WTC11 (cell line): Measurements from ENCODE around the gene PHYHIPL. TPM values are rescaled to one million over a fixed set of nuclear protein-coding genes. Genes with fewer than 3 reads are reported as not detected.

ENCODE experiments used
- ATAC-seq: fragments of 200-7000 bp; cut with Tn5 transposase; 2 replicates; pipeline ENCODE4 v1.10.0; 2021; ENCODE audit warnings: mild to moderate bottlenecking, moderate library complexity
- CTCF ChIA-PET: fragments of 300-600 bp; sonication (Branson Sonifier 250); formaldehyde crosslinking; loops from one replicate; lab custom pipeline; 2021; ENCODE audit warnings: antibody characterized with exemption; lab: Charles Lee
- POLR2A ChIA-PET: fragments of 350-600 bp; sonication (Branson Sonifier 250); formaldehyde crosslinking; loops from one replicate; lab custom pipeline; 2021; ENCODE audit warnings: antibody characterized with exemption; lab: Charles Lee
- DNase-seq: peaks from one replicate; pipeline ENCODE4 v3.0.0; 2021; ENCODE audit warnings: low spot score
- H3K27ac Mint-ChIP-seq: 2 replicates; pipeline ENCODE4 v1.8.0; 2021; ENCODE audit warnings: mixed read lengths
- H3K27me3 Mint-ChIP-seq: 2 replicates; pipeline ENCODE4 v1.8.0; 2021; ENCODE audit warnings: low read depth, mild to moderate bottlenecking, moderate library complexity, mixed read lengths
- H3K36me3 Mint-ChIP-seq: 2 replicates; pipeline ENCODE4 v1.8.0; 2021; ENCODE audit warnings: mixed read lengths
- H3K4me1 Mint-ChIP-seq: 2 replicates; pipeline ENCODE4 v1.8.0; 2022; ENCODE audit warnings: mixed read lengths
- H3K4me3 Mint-ChIP-seq: 2 replicates; pipeline ENCODE4 v1.8.0; 2021; ENCODE audit warnings: mild to moderate bottlenecking, moderate library complexity, mixed read lengths
- H3K9me3 Mint-ChIP-seq: 2 replicates; pipeline ENCODE4 v1.8.0; 2021; ENCODE audit warnings: mixed read lengths
- ATF1 ChIP-seq: sonication (generic); formaldehyde crosslinking; IDR thresholded peaks from 2 replicates; pipeline ENCODE4 v1.8.1; 2023; ENCODE audit warnings: mild to moderate bottlenecking, moderate library complexity, missing genetic modification reagents
- CBFB ChIP-seq: sonication (generic); formaldehyde crosslinking; IDR thresholded peaks from 2 replicates; pipeline ENCODE4 v1.8.1; 2022; ENCODE audit warnings: mild to moderate bottlenecking, low read depth, missing genetic modification reagents
- CTCF ChIP-seq: fragments of 200-600 bp; IDR thresholded peaks from 2 replicates; pipeline ENCODE4 v1.8.0; 2022; ENCODE audit warnings: antibody characterized with exemption
- ELF4 ChIP-seq: sonication (generic); formaldehyde crosslinking; IDR thresholded peaks from 2 replicates; pipeline ENCODE4 v1.8.1; 2022; ENCODE audit warnings: low read depth, mild to moderate bottlenecking, moderate library complexity, missing genetic modification reagents
- FOXJ3 ChIP-seq: sonication (generic); formaldehyde crosslinking; IDR thresholded peaks from 2 replicates; pipeline ENCODE4 v1.9.0; 2021; ENCODE audit warnings: missing genetic modification reagents, mild to moderate bottlenecking, borderline replicate concordance
- GRHL2 ChIP-seq: fragments of 250-450 bp; sonication (Bioruptor Pico); IDR thresholded peaks from 2 replicates; pipeline ENCODE4 v1.8.0; 2022; ENCODE audit warnings: mild to moderate bottlenecking, moderate library complexity; ENCODE audit not compliant: insufficient replicate concordance, severe bottlenecking
- KAT7 ChIP-seq: sonication (generic); formaldehyde crosslinking; IDR thresholded peaks from 2 replicates; pipeline ENCODE4 v1.8.1; 2023; ENCODE audit warnings: missing genetic modification reagents, mild to moderate bottlenecking, borderline replicate concordance
- MXD4 ChIP-seq: fragments of 250-450 bp; sonication (Bioruptor Pico); IDR thresholded peaks from 2 replicates; pipeline ENCODE4 v1.8.0; 2021; ENCODE audit warnings: mild to moderate bottlenecking, moderate library complexity, borderline replicate concordance
- NR1H2 ChIP-seq: sonication (generic); formaldehyde crosslinking; IDR thresholded peaks from 2 replicates; pipeline ENCODE4 v1.9.0; 2021; ENCODE audit warnings: mild to moderate bottlenecking, moderate library complexity, missing genetic modification reagents
- NR3C1 ChIP-seq: sonication (generic); formaldehyde crosslinking; conservative IDR thresholded peaks from 2 replicates; pipeline ENCODE4 v1.8.1; 2023; ENCODE audit warnings: low read depth, mild to moderate bottlenecking, missing genetic modification reagents
- OVOL2 ChIP-seq: fragments of 250-450 bp; sonication (Bioruptor Pico); IDR thresholded peaks from 2 replicates; pipeline ENCODE4 v1.9.0; 2021; ENCODE audit warnings: mild to moderate bottlenecking, borderline replicate concordance
- RELA ChIP-seq: sonication (generic); formaldehyde crosslinking; IDR thresholded peaks from 2 replicates; pipeline ENCODE4 v1.8.1; 2022; ENCODE audit warnings: missing genetic modification reagents, mild to moderate bottlenecking, borderline replicate concordance
- RORB ChIP-seq: fragments of 250-450 bp; sonication (Bioruptor Pico); IDR thresholded peaks from 2 replicates; pipeline ENCODE4 v1.9.0; 2021; ENCODE audit warnings: mild to moderate bottlenecking
- SMAD3 ChIP-seq: sonication (generic); formaldehyde crosslinking; IDR thresholded peaks from 2 replicates; pipeline ENCODE4 v1.8.0; 2022; ENCODE audit warnings: missing genetic modification reagents, mild to moderate bottlenecking, borderline replicate concordance
- TCF7 ChIP-seq: sonication (generic); formaldehyde crosslinking; IDR thresholded peaks from 2 replicates; pipeline ENCODE4 v1.8.0; 2022; ENCODE audit warnings: mild to moderate bottlenecking, low read depth, missing genetic modification reagents, moderate library complexity
- TEAD1 ChIP-seq: sonication (generic); formaldehyde crosslinking; IDR thresholded peaks from 2 replicates; pipeline ENCODE4 v1.8.0; 2022; ENCODE audit warnings: mild to moderate bottlenecking, missing genetic modification reagents
- TEAD4 ChIP-seq: sonication (generic); formaldehyde crosslinking; IDR thresholded peaks from 2 replicates; pipeline ENCODE4 v1.8.0; 2022; ENCODE audit warnings: mild to moderate bottlenecking, missing genetic modification reagents
- USF1 ChIP-seq: sonication (generic); formaldehyde crosslinking; IDR thresholded peaks from 2 replicates; pipeline ENCODE4 v1.8.0; 2022; ENCODE audit warnings: mild to moderate bottlenecking, missing genetic modification reagents
- ZNF121 ChIP-seq: sonication (generic); formaldehyde crosslinking; IDR thresholded peaks from 2 replicates; pipeline ENCODE4 v1.8.0; 2023; ENCODE audit warnings: missing genetic modification reagents
- ZNF232 ChIP-seq: sonication (generic); formaldehyde crosslinking; IDR thresholded peaks from 2 replicates; pipeline ENCODE4 v1.8.0; 2022; ENCODE audit warnings: mild to moderate bottlenecking, missing genetic modification reagents
- ZNF416 ChIP-seq: fragments of 250-450 bp; sonication (Bioruptor Pico); IDR thresholded peaks from 2 replicates; pipeline ENCODE4 v1.9.0; 2021; ENCODE audit warnings: mild to moderate bottlenecking, inconsistent platforms
- total RNA-seq: library from RNA; stranded (reverse); gene quantifications from 3 replicates; pipeline ENCODE4 v1.2.3, GENCODE V29; 2021
- TF ChIP-seq, protein P1 (sequence below): sonication (generic); formaldehyde crosslinking; IDR thresholded peaks from 2 replicates; pipeline ENCODE4 v1.8.1; 2022; ENCODE audit warnings: low read depth, missing genetic modification reagents, borderline replicate concordance
- TF ChIP-seq, protein P2 (sequence below): sonication (generic); formaldehyde crosslinking; IDR thresholded peaks from 2 replicates; pipeline ENCODE4 v1.8.1; 2023; ENCODE audit warnings: mild to moderate bottlenecking, missing genetic modification reagents, borderline replicate concordance

Gene PHYHIPL
- total RNA-seq, 1 experiment from 2014 or later: 0.13 TPM

DNA sequence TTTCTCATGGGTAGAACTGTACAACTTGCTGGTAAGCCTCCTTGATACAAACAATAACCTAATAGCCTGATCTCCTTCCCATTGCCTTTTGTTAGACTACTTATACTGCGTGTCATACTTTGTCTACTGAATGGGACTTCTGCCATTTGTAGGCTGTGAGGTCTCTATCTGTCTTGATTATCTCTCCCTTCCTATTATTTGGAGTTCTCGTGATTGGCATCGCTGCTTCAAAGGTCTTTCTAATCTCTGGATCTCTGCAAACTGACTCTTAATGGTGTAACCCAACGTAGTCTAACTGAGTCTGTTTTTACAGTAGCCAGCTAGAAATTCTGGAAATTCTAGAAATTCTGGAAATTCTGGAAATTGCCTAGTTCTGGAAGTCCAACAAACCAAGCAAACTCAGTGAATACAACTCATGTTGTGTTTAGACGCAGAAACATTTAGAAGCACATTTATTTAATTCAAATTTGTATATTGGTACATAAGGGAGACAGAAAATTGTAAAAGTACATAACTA is 29.8 kb downstream of the PHYHIPL start:
- CTCF ChIA-PET: no interaction called here
- Mint-ChIP-seq H3K4me3 (no peak overlapping the region), H3K4me1 (peaks cover 20% of the 10 kb centered on the region), H3K36me3 (peaks cover 18% of the 10 kb centered on the region), H3K9me3 (peaks cover 24% of the 10 kb centered on the region), H3K27ac (no peak overlapping the region), H3K27me3 (peaks cover 5% of the 10 kb centered on the region)
- no peak for DNase-seq
- POLR2A ChIA-PET: no interaction called here
- no peak for ATAC-seq
- TF ChIP-seq ZNF232 (CRISPR knock-in tag) (no peak), KAT7 (CRISPR knock-in tag) (no peak), CTCF (no peak), TEAD4 (CRISPR knock-in tag) (no peak), USF1 (CRISPR knock-in tag) (no peak), TCF7 (no peak), OVOL2 (no peak), ZNF416 (no peak)

- H3K36me3 Mint-ChIP-seq: peaks cover 18% of the 10 kb centered on the region
- H3K27ac Mint-ChIP-seq: no peak overlapping the region
- POLR2A ChIA-PET: no interaction called here
- DNase-seq (no peak), ATAC-seq (no peak)
- no peak overlapping the region for H3K4me3 Mint-ChIP-seq
- CTCF ChIA-PET: interaction anchor here (1.2 kb wide), 1 partner anchor 260 kb away, joined by 3 read pairs; no protein-coding TSS in a partner anchor
- H3K4me1 Mint-ChIP-seq: peaks cover 6% of the 10 kb centered on the region
- TF ChIP-seq NR3C1 (CRISPR knock-in tag) (no peak), TCF7 (no peak), ZNF121 (CRISPR knock-in tag) (no peak), NR1H2 (CRISPR knock-in tag) (no peak), GRHL2 (CRISPR knock-in tag) (no peak), RORB (no peak), TEAD1 (CRISPR knock-in tag) (no peak), ELF4 (CRISPR knock-in tag) (no peak), MXD4 (CRISPR knock-in tag) (no peak), CBFB (CRISPR knock-in tag) (no peak), ATF1 (CRISPR knock-in tag) (no peak), CTCF (no peak), RELA (CRISPR knock-in tag) (no peak), TEAD4 (CRISPR knock-in tag) (no peak), FOXJ3 (CRISPR knock-in tag) (no peak), SMAD3 (no peak)
- TF ChIP-seq, protein P1, sequence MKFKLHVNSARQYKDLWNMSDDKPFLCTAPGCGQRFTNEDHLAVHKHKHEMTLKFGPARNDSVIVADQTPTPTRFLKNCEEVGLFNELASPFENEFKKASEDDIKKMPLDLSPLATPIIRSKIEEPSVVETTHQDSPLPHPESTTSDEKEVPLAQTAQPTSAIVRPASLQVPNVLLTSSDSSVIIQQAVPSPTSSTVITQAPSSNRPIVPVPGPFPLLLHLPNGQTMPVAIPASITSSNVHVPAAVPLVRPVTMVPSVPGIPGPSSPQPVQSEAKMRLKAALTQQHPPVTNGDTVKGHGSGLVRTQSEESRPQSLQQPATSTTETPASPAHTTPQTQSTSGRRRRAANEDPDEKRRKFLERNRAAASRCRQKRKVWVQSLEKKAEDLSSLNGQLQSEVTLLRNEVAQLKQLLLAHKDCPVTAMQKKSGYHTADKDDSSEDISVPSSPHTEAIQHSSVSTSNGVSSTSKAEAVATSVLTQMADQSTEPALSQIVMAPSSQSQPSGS (CRISPR knock-in tag): no peak
- TF ChIP-seq, protein P2, sequence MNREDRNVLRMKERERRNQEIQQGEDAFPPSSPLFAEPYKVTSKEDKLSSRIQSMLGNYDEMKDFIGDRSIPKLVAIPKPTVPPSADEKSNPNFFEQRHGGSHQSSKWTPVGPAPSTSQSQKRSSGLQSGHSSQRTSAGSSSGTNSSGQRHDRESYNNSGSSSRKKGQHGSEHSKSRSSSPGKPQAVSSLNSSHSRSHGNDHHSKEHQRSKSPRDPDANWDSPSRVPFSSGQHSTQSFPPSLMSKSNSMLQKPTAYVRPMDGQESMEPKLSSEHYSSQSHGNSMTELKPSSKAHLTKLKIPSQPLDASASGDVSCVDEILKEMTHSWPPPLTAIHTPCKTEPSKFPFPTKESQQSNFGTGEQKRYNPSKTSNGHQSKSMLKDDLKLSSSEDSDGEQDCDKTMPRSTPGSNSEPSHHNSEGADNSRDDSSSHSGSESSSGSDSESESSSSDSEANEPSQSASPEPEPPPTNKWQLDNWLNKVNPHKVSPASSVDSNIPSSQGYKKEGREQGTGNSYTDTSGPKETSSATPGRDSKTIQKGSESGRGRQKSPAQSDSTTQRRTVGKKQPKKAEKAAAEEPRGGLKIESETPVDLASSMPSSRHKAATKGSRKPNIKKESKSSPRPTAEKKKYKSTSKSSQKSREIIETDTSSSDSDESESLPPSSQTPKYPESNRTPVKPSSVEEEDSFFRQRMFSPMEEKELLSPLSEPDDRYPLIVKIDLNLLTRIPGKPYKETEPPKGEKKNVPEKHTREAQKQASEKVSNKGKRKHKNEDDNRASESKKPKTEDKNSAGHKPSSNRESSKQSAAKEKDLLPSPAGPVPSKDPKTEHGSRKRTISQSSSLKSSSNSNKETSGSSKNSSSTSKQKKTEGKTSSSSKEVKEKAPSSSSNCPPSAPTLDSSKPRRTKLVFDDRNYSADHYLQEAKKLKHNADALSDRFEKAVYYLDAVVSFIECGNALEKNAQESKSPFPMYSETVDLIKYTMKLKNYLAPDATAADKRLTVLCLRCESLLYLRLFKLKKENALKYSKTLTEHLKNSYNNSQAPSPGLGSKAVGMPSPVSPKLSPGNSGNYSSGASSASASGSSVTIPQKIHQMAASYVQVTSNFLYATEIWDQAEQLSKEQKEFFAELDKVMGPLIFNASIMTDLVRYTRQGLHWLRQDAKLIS (CRISPR knock-in tag): no peak
- peaks cover 5% of the 10 kb centered on the region for H3K27me3 Mint-ChIP-seq
- peaks cover 24% of the 10 kb centered on the region for H3K9me3 Mint-ChIP-seq
Observed at GRCh38 chr10:59212301-59212798, 35.9 kb downstream of the PHYHIPL start.
